H1 (cell line): ENCODE results near the gene VWA1. TPM values are rescaled to one million over a fixed set of nuclear protein-coding genes. Genes with fewer than 3 reads are reported as not detected.

Experiments
- CTCF ChIA-PET: fragments of 300-600 bp; sonication (Branson Sonifier 250); formaldehyde crosslinking; loops from one replicate; lab custom pipeline; 2021; ENCODE audit not compliant: partially characterized antibody; lab: Charles Lee
- POLR2A ChIA-PET: fragments of 300-600 bp; sonication (Branson Sonifier 250); formaldehyde crosslinking; loops from one replicate; lab custom pipeline; 2021; ENCODE audit warnings: inconsistent platforms; ENCODE audit not compliant: partially characterized antibody; lab: Charles Lee
- DNase-seq, 2 experiments: peaks; one replicate each; pipeline versions ENCODE4 v3.0.0 to v3.0.0-alpha.2; 2010 to 2022; ENCODE audit warnings: low spot score in 2 of 2, low read depth in 1 of 2, mixed read lengths in 1 of 2
- FAIRE-seq: peaks from 2 replicates; lab custom pipeline; 2011; peaks lifted over from hg19 to GRCh38; lab: Jason Lieb, UNC
- H2AFZ ChIP-seq: 2 replicates; pipeline ENCODE4 v1.8.1; 2012; ENCODE audit warnings: low read length, inconsistent platforms
- H2AK5ac ChIP-seq: 2 replicates; pipeline ENCODE4 v1.6.1; 2013; ENCODE audit warnings: low read depth, low read length
- H2BK120ac ChIP-seq: replicated peaks from 2 replicates; pipeline ENCODE3; 2013; ENCODE audit warnings: low read depth, low read length, inconsistent platforms
- H2BK12ac ChIP-seq: 2 replicates; pipeline ENCODE4 v1.6.1; 2013; ENCODE audit warnings: low read depth, low read length
- H2BK15ac ChIP-seq: 2 replicates; pipeline ENCODE4 v1.6.1; 2013; ENCODE audit warnings: low read length
- H2BK20ac ChIP-seq: 2 replicates; pipeline ENCODE4 v1.6.1; 2013; ENCODE audit warnings: low read length
- H2BK5ac ChIP-seq: 2 replicates; pipeline ENCODE4 v1.6.1; 2013; ENCODE audit warnings: low read depth, low read length
- H3K14ac ChIP-seq: 2 replicates; pipeline ENCODE4 v1.6.1; 2013; ENCODE audit warnings: inconsistent platforms; ENCODE audit not compliant: insufficient read length
- H3K18ac ChIP-seq: 2 replicates; pipeline ENCODE4 v1.6.1; 2013; ENCODE audit warnings: low read length; ENCODE audit errors: extremely low read depth
- H3K23ac ChIP-seq: 2 replicates; pipeline ENCODE4 v1.6.1; 2013; ENCODE audit warnings: inconsistent platforms; ENCODE audit not compliant: insufficient read length
- H3K23me2 ChIP-seq: 2 replicates; pipeline ENCODE4 v1.6.1; 2013; ENCODE audit warnings: low read depth, low read length
- H3K27ac ChIP-seq: 2 replicates; pipeline ENCODE4 v1.6.1; 2011; ENCODE audit warnings: low read depth, low read length, inconsistent platforms
- H3K27me3 ChIP-seq, 4 experiments: replicated peaks in 1 of 4; 1 replicate in 1 of 4; 2 replicates in 3 of 4; pipeline versions ENCODE4 v1.6.1 to v1.8.1; 2011 to 2013; ENCODE audit warnings: low read length in 3 of 4, mild to moderate bottlenecking in 3 of 4, inconsistent platforms in 2 of 4, mixed read lengths in 2 of 4, moderate library complexity in 1 of 4; ENCODE audit not compliant: control insufficient read depth in 3 of 4, insufficient read depth in 3 of 4; ENCODE audit errors: extremely low read depth in 1 of 4
- H3K36me3 ChIP-seq, 4 experiments: 2 replicates each; pipeline versions ENCODE4 v1.6.1 to v1.8.1; 2011 to 2013; ENCODE audit warnings: mild to moderate bottlenecking in 4 of 4, low read length in 3 of 4, moderate library complexity in 2 of 4, control low read depth in 1 of 4, inconsistent platforms in 1 of 4; ENCODE audit not compliant: insufficient read depth in 4 of 4, control insufficient read depth in 2 of 4
- H3K4ac ChIP-seq: replicated peaks from 2 replicates; pipeline ENCODE3; 2013; ENCODE audit warnings: low read length, low read depth, mixed read lengths, inconsistent platforms; ENCODE audit not compliant: insufficient read length
- H3K4me1 ChIP-seq, 4 experiments: replicated peaks in 1 of 4; 1 replicate in 1 of 4; 2 replicates in 3 of 4; pipeline versions ENCODE4 v1.6.1 to v1.8.1; 2011 to 2013; ENCODE audit warnings: low read length in 3 of 4, inconsistent platforms in 2 of 4, mixed read lengths in 1 of 4; ENCODE audit not compliant: insufficient read depth in 4 of 4, control insufficient read depth in 3 of 4
- H3K4me2 ChIP-seq, 2 experiments: 2 replicates each; pipeline versions ENCODE4 v1.6.1 to v1.8.1; 2011 to 2013; ENCODE audit warnings: low read depth in 2 of 2, low read length in 2 of 2, control low read depth in 1 of 2, inconsistent platforms in 1 of 2, mild to moderate bottlenecking in 1 of 2; ENCODE audit not compliant: insufficient read depth in 1 of 2
- H3K4me3 ChIP-seq, 4 experiments: fragments of 200-600, 300-600 bp in 1 of 4; sonication (generic), shearing (Covaris generic), sonication (Bioruptor Twin) in 1 of 4; 2 replicates each; pipeline versions ENCODE4 v1.5.1 to v1.8.1; 2011 to 2016; ENCODE audit warnings: low read length in 4 of 4, low read depth in 3 of 4, control low read depth in 2 of 4, inconsistent platforms in 2 of 4, mild to moderate bottlenecking in 2 of 4, mixed read lengths in 1 of 4, moderate library complexity in 1 of 4; ENCODE audit not compliant: insufficient read depth in 2 of 4; ENCODE audit errors: extremely low read depth in 1 of 4
- H3K56ac ChIP-seq: replicated peaks from 2 replicates; pipeline ENCODE3; 2013; ENCODE audit warnings: low read depth, mild to moderate bottlenecking, mixed read lengths, low read length, inconsistent platforms; ENCODE audit not compliant: insufficient read length
- H3K79me1 ChIP-seq: 2 replicates; pipeline ENCODE4 v1.6.1; 2013; ENCODE audit warnings: low read depth, low read length, control low read depth
- H3K79me2 ChIP-seq, 2 experiments: 2 replicates each; pipeline versions ENCODE4 v1.6.1 to v1.8.1; 2012 to 2013; ENCODE audit warnings: low read length in 2 of 2, mild to moderate bottlenecking in 2 of 2, inconsistent platforms in 1 of 2; ENCODE audit not compliant: insufficient read depth in 2 of 2, control insufficient read depth in 1 of 2
- H3K9ac ChIP-seq, 4 experiments: replicated peaks in 1 of 4; 1 replicate in 1 of 4; 2 replicates in 3 of 4; pipeline versions ENCODE4 v1.6.1 to v1.8.1; 2011 to 2013; ENCODE audit warnings: low read depth in 3 of 4, low read length in 3 of 4, control low read depth in 2 of 4, mild to moderate bottlenecking in 2 of 4, moderate library complexity in 2 of 4, inconsistent platforms in 1 of 4; ENCODE audit errors: extremely low read depth in 1 of 4
- H3K9me3 ChIP-seq, 2 experiments: 2 replicates each; pipeline versions ENCODE4 v1.6.1 to v1.8.1; 2012 to 2013; ENCODE audit warnings: mild to moderate bottlenecking in 2 of 2, moderate library complexity in 2 of 2, control low read depth in 1 of 2, inconsistent platforms in 1 of 2, low read depth in 1 of 2, low read length in 1 of 2, mixed read lengths in 1 of 2; ENCODE audit not compliant: insufficient read depth in 2 of 2
- H4K20me1 ChIP-seq, 2 experiments: replicated peaks in 1 of 2; 2 replicates each; pipeline versions ENCODE3 to v1.8.1; 2011 to 2013; ENCODE audit warnings: inconsistent platforms in 2 of 2, low read length in 2 of 2, mild to moderate bottlenecking in 1 of 2; ENCODE audit not compliant: insufficient read depth in 2 of 2, control insufficient read depth in 1 of 2
- H4K5ac ChIP-seq: 2 replicates; pipeline ENCODE4 v1.6.1; 2013; ENCODE audit warnings: low read length, low read depth, mixed read lengths, inconsistent platforms; ENCODE audit not compliant: insufficient read length
- H4K8ac ChIP-seq: 2 replicates; pipeline ENCODE4 v1.8.0; 2013; ENCODE audit warnings: mild to moderate bottlenecking, moderate library complexity, low read length, inconsistent platforms; ENCODE audit not compliant: insufficient read depth; ENCODE audit errors: extremely low read depth
- H4K91ac ChIP-seq: replicated peaks from 2 replicates; pipeline ENCODE3; 2013; ENCODE audit warnings: low read length, mixed read lengths, inconsistent platforms; ENCODE audit not compliant: insufficient read length
- BACH1 ChIP-seq: IDR thresholded peaks from 2 replicates; pipeline ENCODE4 v1.6.1; 2012; ENCODE audit warnings: low read length, improper control_type of control experiment
- BCL11A ChIP-seq, 2 experiments: IDR thresholded peaks; one replicate each; pipeline ENCODE4 v1.6.1; 2011; ENCODE audit warnings: low read depth in 2 of 2, low read length in 2 of 2, mild to moderate bottlenecking in 2 of 2
- CEBPB ChIP-seq: IDR thresholded peaks from 2 replicates; pipeline ENCODE4 v1.6.1; 2012; ENCODE audit warnings: low read depth, low read length
- CHD2 ChIP-seq: IDR thresholded peaks from 2 replicates; pipeline ENCODE4 v1.6.1; 2012; ENCODE audit warnings: low read length, improper control_type of control experiment
- CREB1 ChIP-seq: IDR thresholded peaks from 2 replicates; pipeline ENCODE4 v1.6.1; 2012; ENCODE audit warnings: inconsistent platforms
- KDM1A ChIP-seq: fragments of 200-600, 300-600 bp; sonication (generic); IDR thresholded peaks from 2 replicates; pipeline ENCODE4 v1.7.1; 2016; ENCODE audit warnings: mild to moderate bottlenecking, low read length, borderline replicate concordance
- RAD21 ChIP-seq, 2 experiments: IDR thresholded peaks in 1 of 2; conservative IDR thresholded peaks in 1 of 2; 2 replicates each; pipeline ENCODE4 v1.6.1; 2011; ENCODE audit warnings: low read depth in 2 of 2, low read length in 2 of 2, improper control_type of control experiment in 1 of 2, inconsistent platforms in 1 of 2, mild to moderate bottlenecking in 1 of 2, moderate library complexity in 1 of 2
- SP1 ChIP-seq: IDR thresholded peaks from 2 replicates; pipeline ENCODE4 v1.6.1; 2011; ENCODE audit warnings: low read depth, low read length
- TAF1 ChIP-seq: IDR thresholded peaks from 2 replicates; pipeline ENCODE4 v1.6.1; 2011; ENCODE audit warnings: mild to moderate bottlenecking, low read depth, low read length
- TBP ChIP-seq: IDR thresholded peaks from 2 replicates; pipeline ENCODE4 v1.6.1; 2011; ENCODE audit warnings: low read depth, low read length, improper control_type of control experiment
- TEAD4 ChIP-seq: IDR thresholded peaks from 2 replicates; pipeline ENCODE4 v1.6.1; 2012; ENCODE audit warnings: low read depth, low read length, inconsistent platforms, mixed read lengths
- WGBS, 2 experiments: shearing (Covaris generic) in 1 of 2; methylation state at CpG; one replicate each; pipeline versions ENCODE4 v1.1.6 to v1.1.7; 2013 to 2015; ENCODE audit warnings: low lambda C conversion rate in 2 of 2, mixed read lengths in 2 of 2, inconsistent platforms in 1 of 2, low coverage in 1 of 2, missing lambda C conversion rate in 1 of 2; ENCODE audit not compliant: insufficient replicate concordance in 2 of 2, insufficient coverage in 1 of 2, insufficient read length in 1 of 2; ENCODE audit errors: extremely low coverage in 1 of 2, missing lambda C conversion rate in 1 of 2; 5-methylcytosine and 5-hydroxymethylcytosine counted together
- polyA plus RNA-seq, 7 experiments: library from polyadenylated mRNA; depleted of rRNA in 3 of 7; stranded (reverse) in 5 of 7; unstranded in 2 of 7; fragments of >200 nt in 5 of 7; fragments of 200-250 nt in 2 of 7; gene quantifications; 1 replicate in 5 of 7; 2 replicates in 1 of 7; 4 replicates in 1 of 7; pipeline versions ENCODE4 v1.2.1 to v1.2.3, GENCODE V29; 2011 to 2013; ENCODE audit warnings: missing spikeins in 2 of 7, mixed read lengths in 2 of 7
- total RNA-seq: library from RNA; stranded (reverse); fragmentation: NEBNext Ultra II Directional; extraction: Animal tissue kit (Norgen Biotek cat#: 25700); gene quantifications from 2 replicates; pipeline ENCODE4 v1.2.1, GENCODE V29; 2021

VWA1 gene
- total and polyA plus RNA-seq, 2 of the 8 experiments (the other 6 are each of a cell fraction or from before 2014, with no cell fraction given), result 16.0 to 36.6 TPM

DNA sequence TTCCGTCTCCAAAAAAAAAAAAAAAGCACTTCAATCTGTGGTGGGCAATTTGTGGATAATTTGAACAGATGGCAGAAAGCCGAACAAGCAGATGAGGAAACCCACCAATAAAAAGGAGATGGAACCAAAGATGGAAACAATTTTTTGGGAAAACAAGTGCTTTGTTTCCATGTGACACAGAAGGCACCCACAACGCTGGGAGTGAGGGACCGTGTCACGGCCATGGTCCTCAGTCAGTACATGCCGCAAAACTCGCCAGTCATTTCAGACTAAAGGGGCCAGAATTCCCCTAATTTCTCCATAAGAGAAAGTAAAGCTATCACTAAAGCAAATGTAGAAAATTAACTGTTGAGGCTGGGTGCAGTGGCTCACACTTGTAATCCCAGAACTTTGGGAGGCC is 41.4 kb upstream of the VWA1 start:
- POLR2A ChIA-PET, result interaction anchor here (20.0 to 33.4 kb wide), 3 partner anchors 2 to 37 kb away, joined by 515 to 719 read pairs (median 719); partner anchors contain the start of genes ANKRD65, AURKAIP1, CCNL2 and MRPL20
- Histone ChIP-seq H3K79me1 (peaks cover 9% of the 10 kb centered on the region), H3K14ac (no peak overlapping the region), H2BK20ac (no peak overlapping the region), H2BK15ac (no peak overlapping the region), H2BK120ac (no peak overlapping the region), H2BK5ac (no peak overlapping the region), H3K18ac (no peak overlapping the region), H3K56ac (no peak overlapping the region), H3K9ac (no peak overlapping the region), H4K20me1 (peaks cover 6 to 14% of the 10 kb centered on the region in 2 experiments), H3K27me3 (no peaks in the 10 kb centered on the region), H4K8ac (peak overlapping the region; percentile 36; the same call in 1 of the 2 replicates), H3K4ac (no peak overlapping the region), H3K23ac (no peak overlapping the region), H2AK5ac (no peak overlapping the region), H3K36me3 (peaks cover 52 to 82% (median 67%) of the 10 kb centered on the region in 4 experiments), H2AFZ (no peak overlapping the region), H3K79me2 (peaks cover 6 to 36% of the 10 kb centered on the region in 2 experiments; a peak in 3 of 4 replicates), H3K23me2 (peaks cover 8% of the 10 kb centered on the region), H3K27ac (no peak overlapping the region), H3K9me3 (no peaks in the 10 kb centered on the region), H4K91ac (no peak overlapping the region), H3K4me1 (peaks cover 0 to 7% (median 4%) of the 10 kb centered on the region in 4 experiments; a peak in 3 of 7 replicates), H3K4me2 (no peak overlapping the region), H4K5ac (no peak overlapping the region), H3K4me3 (no peak overlapping the region), H2BK12ac (no peak overlapping the region)
- FAIRE-seq (no peak), DNase-seq (no peak)
- 91% methylated on average over 7 of the region's 7 CpGs; no CpG with 5 or more reads in 1 of the 2 experiments for WGBS, 2 experiments
- CTCF ChIA-PET, result interaction anchor here (1.8 kb wide), 1 partner anchor 44 kb away, joined by 3 read pairs; no protein-coding TSS in a partner anchor
- TF ChIP-seq BCL11A (IDR thresholded peaks at IDR 0.05; ENCODE audit: low read depth in 2 of 2, low read length in 2 of 2) (no peak), KDM1A (no peak), CREB1 (no peak), CEBPB (no peak), BACH1 (no peak), TBP (no peak), RAD21 (IDR thresholded peaks at IDR 0.05 in 1 of 2, conservative IDR thresholded peaks at IDR 0.05 in 1 of 2; ENCODE audit: low read depth in 2 of 2, low read length in 2 of 2) (no peak), TAF1 (no peak), CHD2 (no peak), TEAD4 (no peak), SP1 (no peak)
